HG03457 (cell line): ENCODE measurements around the gene ZNF322.
"Not testable (repeated sequence)": the region's sequence is repeated elsewhere in the genome, so short reads cannot be mapped to it uniquely, and the experiment has no call there.

Experiments used
- ATAC-seq: cut with Tn5 transposase; IDR thresholded peaks from one replicate; pipeline ENCODE4 v1.9.1; 2021; ENCODE audit warnings: moderate number of reproducible peaks; ENCODE audit not compliant: unreplicated experiment

Gene ZNF322

GRCh38 chr6:26659042-26659999, at the start of gene ZNF322:
Gene ZNF322, minus strand, starts transcription at chr6:26659746. Its CDS starts 21,193 bp downstream, at chr6:26638553.
- ATAC-seq: peak; percentile 96

GRCh38 chr6:26705780-26706179, 46.2 kb upstream of the ZNF322 start:
- ATAC-seq: not testable (repeated sequence)

- ATAC-seq: not testable (repeated sequence)
Observed at GRCh38 chr6:26705352-26705751, 45.8 kb upstream of the ZNF322 start.

GRCh38 chr6:26701023-26701747, 41.6 kb upstream of the ZNF322 start:
- not testable (repeated sequence) for ATAC-seq

GRCh38 chr6:26697496-26697895, 38.0 kb upstream of the ZNF322 start:
- not testable (repeated sequence) for ATAC-seq

- not testable (repeated sequence) for ATAC-seq
Observed at GRCh38 chr6:26689324-26689947, 29.9 kb upstream of the ZNF322 start.

GRCh38 chr6:26682435-26683042, 23.0 kb upstream of the ZNF322 start:
- not testable (repeated sequence) for ATAC-seq

GRCh38 chr6:26673287-26673686, 13.7 kb upstream of the ZNF322 start:
- ATAC-seq: not testable (repeated sequence)

- ATAC-seq: not testable (repeated sequence)
Observed at GRCh38 chr6:26670558-26670957, 11.0 kb upstream of the ZNF322 start.

GRCh38 chr6:26670003-26670402, 10.5 kb upstream of the ZNF322 start:
- ATAC-seq: not testable (repeated sequence)

- peak; percentile 7 for ATAC-seq
Observed at GRCh38 chr6:26660000-26660361, 435 bp upstream of the ZNF322 start.

- no peak for ATAC-seq
Observed at GRCh38 chr6:26657256-26657655, 2.3 kb downstream of the ZNF322 start.

GRCh38 chr6:26653007-26653406, 6.5 kb downstream of the ZNF322 start:
- ATAC-seq: no peak

- no peak for ATAC-seq
Observed at GRCh38 chr6:26651133-26651781, 8.3 kb downstream of the ZNF322 start.

GRCh38 chr6:26646074-26646473, 13.5 kb downstream of the ZNF322 start:
- no peak for ATAC-seq

- ATAC-seq: no peak
Observed at GRCh38 chr6:26640806-26641205, 18.7 kb downstream of the ZNF322 start.

- no peak for ATAC-seq
Observed at GRCh38 chr6:26629359-26629758, 30.2 kb downstream of the ZNF322 start.

- no peak for ATAC-seq
Observed at GRCh38 chr6:26627843-26628242, 31.7 kb downstream of the ZNF322 start.

GRCh38 chr6:26624557-26624956, 35.0 kb downstream of the ZNF322 start:
- ATAC-seq: no peak

GRCh38 chr6:26623339-26623859, 36.1 kb downstream of the ZNF322 start:
- ATAC-seq: no peak
